ENCODE results near the gene NANOS3. TPM values are rescaled to one million over a fixed set of nuclear protein-coding genes. Genes with fewer than 3 reads are reported as not detected.

Gene NANOS3
- total and polyA plus RNA-seq, 9 donors: 0.30 to 2.4 (median 1.1) TPM; not detected in 4

DNA sequence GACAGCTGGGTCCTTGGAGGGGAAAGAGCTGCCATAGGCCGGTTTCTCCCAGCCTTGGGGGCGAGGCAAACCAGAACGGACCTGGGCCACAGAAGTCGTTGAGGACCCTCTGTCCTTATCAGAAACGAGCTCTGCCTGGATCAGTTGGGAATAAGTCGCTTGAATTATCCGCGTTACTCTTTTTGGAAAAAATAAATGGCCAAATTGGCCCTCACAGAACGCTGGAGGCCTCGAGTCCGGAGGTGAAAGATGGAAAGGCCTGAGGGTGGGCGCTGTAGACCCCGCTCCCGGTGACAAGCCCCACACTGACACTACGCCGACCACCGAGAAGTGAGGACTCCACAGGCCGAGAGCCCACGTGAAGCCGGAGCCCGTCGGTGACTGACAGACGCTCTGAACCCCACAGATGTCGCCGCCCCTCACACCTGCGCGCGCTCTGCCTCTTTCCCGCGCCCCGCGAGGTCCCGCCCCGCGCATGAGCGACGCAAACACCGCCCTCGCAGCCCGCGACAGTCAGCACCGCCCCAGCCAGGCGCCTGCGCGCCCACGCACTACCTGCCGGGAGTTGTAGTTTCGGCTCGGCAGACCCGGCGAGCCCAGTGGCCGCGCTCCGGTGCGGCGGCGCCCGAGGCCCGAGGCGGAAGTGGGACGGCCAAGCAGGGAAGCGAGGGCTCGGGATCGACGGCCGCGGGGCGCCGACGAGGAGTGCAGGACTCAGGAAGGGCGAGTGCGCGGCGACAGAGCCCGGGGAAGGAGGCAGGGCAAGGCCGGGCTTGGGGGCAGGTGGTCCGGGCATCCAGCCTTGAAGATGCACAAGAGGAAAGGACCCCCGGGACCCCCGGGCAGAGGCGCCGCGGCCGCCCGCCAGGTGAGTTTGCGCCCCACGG, 28.9 kb downstream of the NANOS3 start, which contains the start of the genes BRME1 and CC2D1A:
BRME1 (minus strand) TSS at position 484 of the 887 bp plus-strand sequence. CDS start 1,225 bp downstream, outside the sequence.
CC2D1A (plus strand) TSS at position 568 of the 887 bp plus-strand sequence; CDS start at position 809, 241 bp downstream.
- no peaks in the 10 kb centered on the region for H3K36me3 ChIP-seq
- TF ChIP-seq, protein P1, sequence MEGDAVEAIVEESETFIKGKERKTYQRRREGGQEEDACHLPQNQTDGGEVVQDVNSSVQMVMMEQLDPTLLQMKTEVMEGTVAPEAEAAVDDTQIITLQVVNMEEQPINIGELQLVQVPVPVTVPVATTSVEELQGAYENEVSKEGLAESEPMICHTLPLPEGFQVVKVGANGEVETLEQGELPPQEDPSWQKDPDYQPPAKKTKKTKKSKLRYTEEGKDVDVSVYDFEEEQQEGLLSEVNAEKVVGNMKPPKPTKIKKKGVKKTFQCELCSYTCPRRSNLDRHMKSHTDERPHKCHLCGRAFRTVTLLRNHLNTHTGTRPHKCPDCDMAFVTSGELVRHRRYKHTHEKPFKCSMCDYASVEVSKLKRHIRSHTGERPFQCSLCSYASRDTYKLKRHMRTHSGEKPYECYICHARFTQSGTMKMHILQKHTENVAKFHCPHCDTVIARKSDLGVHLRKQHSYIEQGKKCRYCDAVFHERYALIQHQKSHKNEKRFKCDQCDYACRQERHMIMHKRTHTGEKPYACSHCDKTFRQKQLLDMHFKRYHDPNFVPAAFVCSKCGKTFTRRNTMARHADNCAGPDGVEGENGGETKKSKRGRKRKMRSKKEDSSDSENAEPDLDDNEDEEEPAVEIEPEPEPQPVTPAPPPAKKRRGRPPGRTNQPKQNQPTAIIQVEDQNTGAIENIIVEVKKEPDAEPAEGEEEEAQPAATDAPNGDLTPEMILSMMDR (IDR thresholded peaks at IDR 0.05): peak in 1 of 3 donors; percentile 20
- peak; percentile 43 for TF ChIP-seq POLR2A (IDR thresholded peaks at IDR 0.05)
- TF ChIP-seq EP300 (IDR thresholded peaks at IDR 0.05): no peak
- no peaks in the 10 kb centered on the region for H3K9me3 ChIP-seq
- intact Hi-C loops (cut with DNase I): no loop called here
- peak within 1 kb of the TSS; percentile 39 to 67 for H3K27ac ChIP-seq
- DNase-seq: peak; percentile 88 to 93 (median 91)
- H3K4me3 ChIP-seq: peak within 1 kb of the TSS; percentile 80
- peaks cover 6% of the 10 kb centered on the region for H3K4me1 ChIP-seq (ENCODE audit: insufficient read depth)
- 4 to 7% (median 7%) methylated on average over 73 to 86 of the region's 86 CpGs for WGBS, 3 donors
- H3K27me3 ChIP-seq: no peaks in the 10 kb centered on the region

DNA sequence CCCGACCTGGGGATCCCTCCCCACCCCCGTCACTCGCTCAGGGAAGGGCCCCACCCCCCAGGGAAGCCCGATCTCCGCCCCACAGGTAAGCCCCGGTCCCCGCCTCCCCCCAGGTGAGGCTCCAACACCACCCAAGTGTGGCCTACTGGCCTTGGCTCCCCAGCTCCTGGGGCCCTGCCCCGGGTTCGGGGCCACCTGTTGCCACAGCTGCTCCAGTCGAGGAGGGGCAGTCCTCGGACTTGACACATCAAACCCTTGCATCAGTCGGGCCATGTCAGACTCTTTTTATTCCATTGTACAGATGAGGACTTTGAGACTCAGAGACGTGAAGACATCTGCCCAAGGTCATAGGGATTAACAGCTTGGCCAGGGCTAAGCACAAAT, 29.6 kb downstream of the NANOS3 start:
- Histone ChIP-seq H3K4me1 (ENCODE audit: insufficient read depth) (peaks cover 6% of the 10 kb centered on the region), H3K9me3 (no peaks in the 10 kb centered on the region), H3K27me3 (no peaks in the 10 kb centered on the region), H3K27ac (peak overlapping the region; percentile 39 to 67), H3K36me3 (no peaks in the 10 kb centered on the region), H3K4me3 (peak overlapping the region; percentile 80)
- 1 to 4% (median 3%) methylated on average over 6 to 13 of the region's 13 CpGs for WGBS, 3 donors
- intact Hi-C loops (cut with DNase I): no loop called here
- no peak for DNase-seq
- TF ChIP-seq, protein P1 (IDR thresholded peaks at IDR 0.05): no peak
- TF ChIP-seq EP300 (IDR thresholded peaks at IDR 0.05): no peak
- no peak for TF ChIP-seq POLR2A (IDR thresholded peaks at IDR 0.05)

DNA sequence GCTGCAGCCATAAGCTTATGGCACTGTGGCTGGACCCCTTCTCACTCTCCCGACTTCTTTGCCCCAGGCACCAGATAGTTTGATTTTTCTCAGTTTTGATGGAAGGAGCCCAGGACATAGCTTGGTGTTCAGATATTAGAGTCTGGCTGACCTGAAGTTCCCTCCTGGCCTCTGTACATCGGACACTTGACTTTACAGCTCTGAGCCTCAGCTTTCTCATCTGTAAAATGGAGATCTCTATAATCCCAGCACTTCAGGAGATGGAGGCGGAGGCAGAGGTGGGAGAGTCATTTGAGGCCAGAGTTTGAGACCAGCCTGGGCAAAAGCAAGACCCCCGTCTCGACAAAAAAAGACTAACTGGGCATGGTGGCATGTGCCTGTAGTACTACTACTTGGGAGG, 30.0 kb downstream of the NANOS3 start:
- H3K4me3 ChIP-seq: peak overlapping the region; percentile 80
- H3K27me3 ChIP-seq: no peaks in the 10 kb centered on the region
- H3K4me1 ChIP-seq (ENCODE audit: insufficient read depth): peaks cover 6% of the 10 kb centered on the region
- DNase-seq: no peak
- no peaks in the 10 kb centered on the region for H3K9me3 ChIP-seq
- WGBS, 3 donors: 82 to 85% (median 83%) methylated on average over 5 of the region's 5 CpGs
- H3K36me3 ChIP-seq: no peaks in the 10 kb centered on the region
- intact Hi-C loops (cut with DNase I): no loop called here
- TF ChIP-seq, protein P1 (IDR thresholded peaks at IDR 0.05): no peak
- TF ChIP-seq POLR2A (IDR thresholded peaks at IDR 0.05) (no peak), EP300 (IDR thresholded peaks at IDR 0.05) (no peak)
- H3K27ac ChIP-seq: peak overlapping the region in 1 of 2 donors; percentile 67

DNA sequence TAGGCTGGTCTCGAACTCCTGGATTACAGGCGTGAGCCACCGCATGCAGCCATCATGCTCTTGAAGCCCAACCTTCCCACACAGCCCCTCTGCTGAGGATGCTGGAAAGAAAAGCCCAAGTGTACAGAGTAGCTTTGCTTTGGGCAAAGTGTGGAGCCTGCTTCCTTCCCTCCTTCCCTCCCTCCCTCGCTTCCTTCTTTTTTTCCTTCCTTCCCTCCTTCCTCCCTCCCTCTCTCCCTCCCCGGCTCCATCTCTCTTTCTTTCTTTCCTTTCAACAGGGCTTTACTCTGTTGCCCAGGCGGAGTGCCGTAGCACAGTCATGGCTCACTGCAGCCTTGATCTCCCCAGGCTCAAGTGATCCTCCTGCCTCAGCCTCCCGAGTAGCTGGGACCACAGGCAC, 31.7 kb downstream of the NANOS3 start:
- no peak overlapping the region for H3K27ac ChIP-seq
- no peaks in the 10 kb centered on the region for H3K9me3 ChIP-seq
- peaks cover 6% of the 10 kb centered on the region for H3K4me1 ChIP-seq (ENCODE audit: insufficient read depth)
- WGBS, 3 donors: 88 to 91% (median 90%) methylated on average over 8 of the region's 8 CpGs
- no peaks in the 10 kb centered on the region for H3K27me3 ChIP-seq
- no peak for DNase-seq
- no peak for TF ChIP-seq EP300 (IDR thresholded peaks at IDR 0.05)
- TF ChIP-seq POLR2A (IDR thresholded peaks at IDR 0.05): no peak
- TF ChIP-seq, protein P1 (IDR thresholded peaks at IDR 0.05): no peak
- no peak overlapping the region for H3K4me3 ChIP-seq
- H3K36me3 ChIP-seq: no peaks in the 10 kb centered on the region
- intact Hi-C loops (cut with DNase I): no loop called here

Measured in ovary (tissue), 9 donors.